Mesenchymal stem cell (in vitro differentiated cells and primary cell): ENCODE measurements around the gene TDRD7.

Experiments used
- DNase-seq: peaks from one replicate; pipeline ENCODE4 v3.0.0-alpha.2; 2013
- H2AFZ ChIP-seq: one replicate; pipeline ENCODE4 v1.6.1; 2013; ENCODE audit warnings: low read depth, mild to moderate bottlenecking, control low read depth, inconsistent platforms, low read length, moderate library complexity
- H2AK5ac ChIP-seq: 2 replicates; pipeline ENCODE4 v1.6.1; 2013; ENCODE audit warnings: low read length, moderate library complexity, mild to moderate bottlenecking, inconsistent platforms; ENCODE audit not compliant: severe bottlenecking
- H2BK120ac ChIP-seq: one replicate; pipeline ENCODE4 v1.6.1; 2013; ENCODE audit warnings: low read depth, mild to moderate bottlenecking, inconsistent platforms, low read length, moderate library complexity
- H2BK12ac ChIP-seq, 2 experiments: one replicate each; pipeline ENCODE4 v1.6.1; 2013; ENCODE audit warnings: inconsistent platforms in 2 of 2, low read length in 2 of 2, mild to moderate bottlenecking in 2 of 2, moderate library complexity in 2 of 2, control low read depth in 1 of 2
- H2BK15ac ChIP-seq: one replicate; pipeline ENCODE4 v1.6.1; 2013; ENCODE audit warnings: mild to moderate bottlenecking, low read depth, inconsistent platforms; ENCODE audit not compliant: poor library complexity, severe bottlenecking
- H2BK5ac ChIP-seq: 2 replicates; pipeline ENCODE4 v1.6.1; 2013; ENCODE audit warnings: low read depth, mild to moderate bottlenecking, low read length, control low read depth, inconsistent platforms; ENCODE audit not compliant: poor library complexity, severe bottlenecking
- H3K14ac ChIP-seq, 2 experiments: one replicate each; pipeline ENCODE4 v1.6.1; 2013; ENCODE audit warnings: inconsistent platforms in 2 of 2, low read length in 2 of 2, control low read depth in 1 of 2, mild to moderate bottlenecking in 1 of 2, moderate library complexity in 1 of 2
- H3K18ac ChIP-seq, 2 experiments: one replicate each; pipeline ENCODE4 v1.6.1; 2013; ENCODE audit warnings: inconsistent platforms in 2 of 2, low read length in 2 of 2, control low read depth in 1 of 2, low read depth in 1 of 2, mild to moderate bottlenecking in 1 of 2
- H3K23ac ChIP-seq, 2 experiments: one replicate each; pipeline ENCODE4 v1.6.1; 2013; ENCODE audit warnings: inconsistent platforms in 2 of 2, low read length in 2 of 2, mild to moderate bottlenecking in 2 of 2, moderate library complexity in 2 of 2, control low read depth in 1 of 2
- H3K27ac ChIP-seq: 2 replicates; pipeline ENCODE4 v1.5.1; 2013; ENCODE audit warnings: mild to moderate bottlenecking, moderate library complexity, low read length, control low read depth, inconsistent platforms; ENCODE audit not compliant: poor library complexity, severe bottlenecking
- H3K27me3 ChIP-seq, 2 experiments: 2 replicates each; pipeline versions ENCODE4 v1.6.1 to v1.7.0; 2013; ENCODE audit warnings: low read length in 2 of 2, mild to moderate bottlenecking in 2 of 2, moderate library complexity in 2 of 2, control low read depth in 1 of 2, inconsistent platforms in 1 of 2; ENCODE audit not compliant: control insufficient read depth in 1 of 2, insufficient read depth in 1 of 2
- H3K36me3 ChIP-seq, 2 experiments: 2 replicates each; pipeline versions ENCODE4 v1.6.1 to v1.7.0; 2013; ENCODE audit warnings: low read length in 2 of 2, control low read depth in 1 of 2, inconsistent platforms in 1 of 2, low read depth in 1 of 2, mild to moderate bottlenecking in 1 of 2; ENCODE audit not compliant: insufficient read depth in 2 of 2, control insufficient read depth in 1 of 2
- H3K4ac ChIP-seq, 2 experiments: one replicate each; pipeline ENCODE4 v1.6.1; 2013; ENCODE audit warnings: inconsistent platforms in 2 of 2, low read length in 2 of 2, mild to moderate bottlenecking in 2 of 2, moderate library complexity in 2 of 2, control low read depth in 1 of 2, low read depth in 1 of 2
- H3K4me1 ChIP-seq: 2 replicates; pipeline ENCODE4 v1.6.1; 2013; ENCODE audit warnings: low read depth, low read length, control low read depth; ENCODE audit not compliant: control insufficient read depth, insufficient read depth
- H3K4me2 ChIP-seq: 2 replicates; pipeline ENCODE4 v1.6.1; 2013; ENCODE audit warnings: low read length, mild to moderate bottlenecking, inconsistent platforms; ENCODE audit not compliant: poor library complexity, severe bottlenecking
- H3K4me3 ChIP-seq, 2 experiments: 2 replicates each; pipeline versions ENCODE4 v1.5.1 to v1.7.0; 2013; ENCODE audit warnings: low read length in 2 of 2, mild to moderate bottlenecking in 2 of 2, control low read depth in 1 of 2, low read depth in 1 of 2; ENCODE audit not compliant: insufficient read depth in 1 of 2
- H3K79me1 ChIP-seq: replicated peaks from 2 replicates; pipeline ENCODE4 v1.6.1; 2013; ENCODE audit warnings: mild to moderate bottlenecking, control low read depth, low read length, inconsistent platforms; ENCODE audit not compliant: poor library complexity, severe bottlenecking
- H3K9ac ChIP-seq: 2 replicates; pipeline ENCODE4 v1.7.0; 2013; ENCODE audit warnings: mild to moderate bottlenecking, low read length, moderate library complexity
- H3K9me3 ChIP-seq: 2 replicates; pipeline ENCODE4 v1.7.0; 2013; ENCODE audit warnings: mild to moderate bottlenecking, low read length; ENCODE audit not compliant: control insufficient read depth
- H4K8ac ChIP-seq: one replicate; pipeline ENCODE4 v1.6.1; 2013; ENCODE audit warnings: inconsistent platforms, mild to moderate bottlenecking, low read length, moderate library complexity
- H4K91ac ChIP-seq: one replicate; pipeline ENCODE4 v1.6.1; 2013; ENCODE audit warnings: mild to moderate bottlenecking, low read length, inconsistent platforms
- WGBS: methylation state at CpG from one replicate; pipeline ENCODE4 v1.1.7; 2013; ENCODE audit warnings: mixed read lengths; 5-methylcytosine and 5-hydroxymethylcytosine counted together

Gene TDRD7

GRCh38 chr9:97408562-97408961 lies 3.3 kb upstream of the TDRD7 start:
- H3K27ac ChIP-seq = no peak overlapping the region
- H3K4me2 ChIP-seq = no peak overlapping the region
- H3K4ac ChIP-seq = no peak overlapping the region
- no peaks in the 10 kb centered on the region for H3K4me1 ChIP-seq
- H3K27me3 ChIP-seq = peaks cover 19 to 51% of the 10 kb centered on the region in 2 experiments
- no peak overlapping the region for H3K18ac ChIP-seq
- H2AFZ ChIP-seq = no peak overlapping the region
- no peak overlapping the region for H3K23ac ChIP-seq
- no peak overlapping the region for H2BK12ac ChIP-seq
- H3K9me3 ChIP-seq = peaks cover 17% of the 10 kb centered on the region
- H2BK120ac ChIP-seq = no peak overlapping the region
- no peak overlapping the region for H4K91ac ChIP-seq
- H2BK5ac ChIP-seq = no peak overlapping the region
- H3K79me1 ChIP-seq = peaks cover 6% of the 10 kb centered on the region
- WGBS = 72% methylated on average over 4 of the region's 4 CpGs
- H3K36me3 ChIP-seq = no peaks in the 10 kb centered on the region
- H4K8ac ChIP-seq = no peak overlapping the region
- H3K14ac ChIP-seq = no peak overlapping the region
- no peak for DNase-seq
- H3K9ac ChIP-seq = no peak overlapping the region
- H2AK5ac ChIP-seq = no peak overlapping the region
- H2BK15ac ChIP-seq = no peak overlapping the region
- H3K4me3 ChIP-seq = no peak overlapping the region

GRCh38 chr9:97411440-97411788 lies 482 bp upstream of the TDRD7 start:
- Histone ChIP-seq H2BK15ac (no peak overlapping the region), H3K14ac (no peak overlapping the region), H2AFZ (no peak overlapping the region), H3K4me1 (no peaks in the 10 kb centered on the region), H3K79me1 (peaks cover 11% of the 10 kb centered on the region), H2BK12ac (no peak overlapping the region), H3K4ac (no peak overlapping the region), H3K36me3 (no peaks in the 10 kb centered on the region), H2BK120ac (no peak overlapping the region), H4K8ac (no peak overlapping the region), H3K4me3 (peak overlapping the region; percentile 72 to 97), H3K27ac (no peak overlapping the region), H2BK5ac (no peak overlapping the region), H3K9ac (peak overlapping the region; percentile 64), H3K23ac (no peak overlapping the region), H2AK5ac (no peak overlapping the region), H3K27me3 (peaks cover 19 to 39% of the 10 kb centered on the region in 2 experiments), H3K4me2 (peak overlapping the region; percentile 17), H3K18ac (no peak overlapping the region), H3K9me3 (peaks cover 3% of the 10 kb centered on the region), H4K91ac (no peak overlapping the region)
- WGBS = 50% methylated on average over 3 of the region's 3 CpGs
- no peak for DNase-seq

- H3K23ac ChIP-seq = peak overlapping the region in 1 of 2 experiments; percentile 14
- peak overlapping the region; percentile 84 for H3K9ac ChIP-seq
- no peak overlapping the region for H3K4ac ChIP-seq
- DNase-seq = peak; percentile 33
- H3K27ac ChIP-seq = no peak overlapping the region
- H3K79me1 ChIP-seq = peaks cover 20% of the 10 kb centered on the region
- H2BK120ac ChIP-seq = no peak overlapping the region
- H3K4me3 ChIP-seq = peak overlapping the region; percentile 88 to 97
- H3K9me3 ChIP-seq = peaks cover 3% of the 10 kb centered on the region
- no peaks in the 10 kb centered on the region for H3K36me3 ChIP-seq
- H3K14ac ChIP-seq = peak overlapping the region in 1 of 2 experiments; percentile 2
- no peak overlapping the region for H2BK15ac ChIP-seq
- H2BK12ac ChIP-seq = no peak overlapping the region
- no peak overlapping the region for H2AK5ac ChIP-seq
- H2BK5ac ChIP-seq = no peak overlapping the region
- no peaks in the 10 kb centered on the region for H3K4me1 ChIP-seq
- 23% methylated on average over 15 of the region's 16 CpGs for WGBS
- H3K27me3 ChIP-seq = peaks cover 16 to 26% of the 10 kb centered on the region in 2 experiments
- H4K91ac ChIP-seq = peak overlapping the region; percentile 67
- peak overlapping the region; percentile 78 for H3K4me2 ChIP-seq
- H3K18ac ChIP-seq = peak overlapping the region; percentile 78 to 94
- no peak overlapping the region for H4K8ac ChIP-seq
- H2AFZ ChIP-seq = peak overlapping the region; percentile 97
These were observed 910 bp downstream of the TDRD7 start for GRCh38 chr9:97412626-97413385.

GRCh38 chr9:97413462-97413861 lies 1.6 kb downstream of the TDRD7 start:
- DNase-seq = no peak
- no peaks in the 10 kb centered on the region for H3K36me3 ChIP-seq
- H3K4me3 ChIP-seq = peak overlapping the region in 1 of 2 experiments; percentile 88
- no peak overlapping the region for H2BK120ac ChIP-seq
- no peak overlapping the region for H3K27ac ChIP-seq
- H3K4me1 ChIP-seq = no peaks in the 10 kb centered on the region
- H2BK15ac ChIP-seq = no peak overlapping the region
- H4K8ac ChIP-seq = no peak overlapping the region
- H3K23ac ChIP-seq = peak overlapping the region in 1 of 2 experiments; percentile 93
- WGBS = 96% methylated on average over 2 of the region's 4 CpGs
- H3K18ac ChIP-seq = no peak overlapping the region
- H3K79me1 ChIP-seq = peaks cover 25% of the 10 kb centered on the region
- H3K4ac ChIP-seq = no peak overlapping the region
- H2BK5ac ChIP-seq = no peak overlapping the region
- H3K9me3 ChIP-seq = peaks cover under 1% of the 10 kb centered on the region
- no peak overlapping the region for H2AFZ ChIP-seq
- H3K14ac ChIP-seq = no peak overlapping the region
- no peak overlapping the region for H2AK5ac ChIP-seq
- peak overlapping the region; percentile 84 for H3K9ac ChIP-seq
- peaks cover 14 to 19% of the 10 kb centered on the region in 2 experiments for H3K27me3 ChIP-seq
- H2BK12ac ChIP-seq = no peak overlapping the region
- H4K91ac ChIP-seq = no peak overlapping the region
- no peak overlapping the region for H3K4me2 ChIP-seq
